Hepatocyte (in vitro differentiated cells): ENCODE measurements around the gene TNRC6A. TPM values are rescaled to one million over a fixed set of nuclear protein-coding genes. Genes with fewer than 3 reads are reported as not detected.
A peak's percentile ranks its signal among the peaks of the same experiment; 100 is the strongest.

ENCODE experiments used
- DNase-seq: peaks from one replicate; pipeline ENCODE4 v3.0.0-alpha.2; 2016; ENCODE audit warnings: low spot score
- H2AFZ ChIP-seq: fragments of 200-600 bp; sonication (generic); 2 replicates; pipeline ENCODE4 v1.6.0; 2016; ENCODE audit warnings: antibody characterized with exemption, mild to moderate bottlenecking
- H3K27ac ChIP-seq: fragments of 200-600 bp; sonication (generic); 2 replicates; pipeline ENCODE4 v1.5.1; 2016; ENCODE audit warnings: mild to moderate bottlenecking
- H3K27me3 ChIP-seq: fragments of 200-600 bp; sonication (generic); 2 replicates; pipeline ENCODE4 v1.6.1; 2016
- H3K36me3 ChIP-seq: fragments of 200-600 bp; sonication (generic); replicated peaks from 2 replicates; pipeline ENCODE4 v1.5.1; 2016; ENCODE audit warnings: low read depth; ENCODE audit not compliant: insufficient read depth
- H3K4me1 ChIP-seq: fragments of 200-600 bp; sonication (generic); 2 replicates; pipeline ENCODE4 v1.5.1; 2016; ENCODE audit warnings: mild to moderate bottlenecking, moderate library complexity; ENCODE audit not compliant: insufficient read depth
- H3K4me2 ChIP-seq: fragments of 200-600 bp; sonication (generic); 2 replicates; pipeline ENCODE4 v1.6.0; 2016
- H3K4me3 ChIP-seq: fragments of 200-600 bp; sonication (generic); 2 replicates; pipeline ENCODE4 v1.5.1; 2016; ENCODE audit warnings: mild to moderate bottlenecking
- H3K79me2 ChIP-seq: fragments of 200-600 bp; sonication (generic); 2 replicates; pipeline ENCODE4 v1.6.0; 2017; ENCODE audit warnings: mild to moderate bottlenecking
- H3K9me2 ChIP-seq: fragments of 200-600 bp; sonication (generic); replicated peaks from 2 replicates; pipeline ENCODE4 v1.6.0; 2017; ENCODE audit warnings: mild to moderate bottlenecking; ENCODE audit not compliant: insufficient read depth
- H3K9me3 ChIP-seq: fragments of 200-600 bp; sonication (generic); 2 replicates; pipeline ENCODE4 v1.5.1; 2016; ENCODE audit warnings: low read depth, mild to moderate bottlenecking
- H4K20me1 ChIP-seq: fragments of 200-600 bp; sonication (generic); 2 replicates; pipeline ENCODE4 v1.6.0; 2016; ENCODE audit warnings: mild to moderate bottlenecking; ENCODE audit not compliant: insufficient read depth, poor library complexity, severe bottlenecking
- EZH2 ChIP-seq: fragments of 200-600 bp; sonication (generic); IDR thresholded peaks from 2 replicates; pipeline ENCODE4 v1.6.1; 2016; ENCODE audit warnings: antibody characterized with exemption, mild to moderate bottlenecking, borderline replicate concordance
- EZH2phosphoT487 ChIP-seq: fragments of 200-600 bp; sonication (generic); IDR thresholded peaks from one replicate; pipeline ENCODE4 v1.6.1; 2018; ENCODE audit warnings: antibody characterized with exemption, mild to moderate bottlenecking, low read depth, moderate library complexity; ENCODE audit not compliant: unreplicated experiment, severe bottlenecking
- WGBS: methylation state at CpG from one replicate; pipeline ENCODE4 v1.1.6; 2016; ENCODE audit warnings: low lambda C conversion rate; ENCODE audit errors: missing lambda C conversion rate; 5-methylcytosine and 5-hydroxymethylcytosine counted together
- polyA plus RNA-seq: library from polyadenylated mRNA; unstranded; fragments of >200 nt; fragmentation: Nextera tagmentation; extraction: Ambion mirVana; gene quantifications from 2 replicates; pipeline ENCODE4 v1.2.1, GENCODE V29; 2016
- total RNA-seq: library from RNA; depleted of rRNA; stranded (reverse); fragments of >200 nt; gene quantifications from 2 replicates; pipeline ENCODE4 v1.2.3, GENCODE V29; 2014
- TF ChIP-seq, protein P1 (sequence below): fragments of 200-600 bp; sonication (generic); IDR thresholded peaks from 2 replicates; pipeline ENCODE4 v1.5.1; 2016; ENCODE audit warnings: antibody characterized with exemption, mild to moderate bottlenecking; ENCODE audit not compliant: poor library complexity

TNRC6A gene
- total and polyA plus RNA-seq, 2 experiments from 2014 or later, result 17.1 to 52.8 TPM

DNA sequence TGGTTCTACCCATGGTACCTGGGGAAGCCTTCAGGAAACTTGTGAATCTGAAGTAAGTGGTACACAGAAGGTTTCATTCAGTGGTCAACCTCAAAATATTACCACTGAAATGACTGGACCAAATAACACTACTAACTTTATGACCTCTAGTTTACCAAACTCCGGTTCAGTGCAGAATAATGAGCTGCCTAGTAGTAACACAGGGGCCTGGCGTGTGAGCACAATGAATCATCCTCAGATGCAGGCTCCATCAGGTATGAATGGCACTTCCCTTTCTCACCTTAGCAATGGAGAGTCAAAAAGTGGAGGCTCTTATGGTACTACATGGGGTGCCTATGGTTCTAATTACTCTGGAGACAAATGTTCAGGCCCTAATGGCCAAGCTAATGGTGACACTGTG lies 60.4 kb downstream of the TNRC6A start:
- Histone ChIP-seq H3K27ac (no peak overlapping the region), H3K36me3 (peaks cover 13% of the 10 kb centered on the region)

DNA sequence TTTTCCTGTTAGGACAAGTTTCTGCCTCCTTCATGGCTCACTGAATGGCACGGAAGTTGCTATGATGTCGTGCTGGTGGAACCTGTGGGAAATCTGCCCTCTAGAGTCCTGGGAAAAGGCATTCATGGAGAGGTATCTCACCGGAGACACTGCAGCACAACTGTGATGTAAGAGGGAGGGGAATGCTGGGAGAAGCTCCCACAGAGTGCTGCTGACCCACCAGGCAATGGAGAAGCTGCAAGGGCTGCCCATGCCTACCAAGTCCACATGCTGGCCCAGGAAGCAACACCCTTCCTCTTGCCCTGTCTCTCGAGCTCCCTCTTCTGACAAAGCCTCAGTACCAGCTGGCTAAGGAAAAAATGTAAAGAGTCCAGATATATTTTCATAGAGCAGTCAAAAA lies 71.1 kb downstream of the TNRC6A start:
- Histone ChIP-seq H3K4me2 (no peak overlapping the region), H3K27ac (no peak overlapping the region), H4K20me1 (no peaks in the 10 kb centered on the region), H3K4me3 (no peak overlapping the region), H3K36me3 (peaks cover 7% of the 10 kb centered on the region), H3K79me2 (no peaks in the 10 kb centered on the region), H2AFZ (no peak overlapping the region), H3K27me3 (no peaks in the 10 kb centered on the region), H3K4me1 (peaks cover 3% of the 10 kb centered on the region), H3K9me3 (no peaks in the 10 kb centered on the region), H3K9me2 (no peaks in the 10 kb centered on the region)
- DNase-seq, result no peak
- WGBS, result 71% methylated on average over 4 of the region's 4 CpGs
- TF ChIP-seq, protein P1, sequence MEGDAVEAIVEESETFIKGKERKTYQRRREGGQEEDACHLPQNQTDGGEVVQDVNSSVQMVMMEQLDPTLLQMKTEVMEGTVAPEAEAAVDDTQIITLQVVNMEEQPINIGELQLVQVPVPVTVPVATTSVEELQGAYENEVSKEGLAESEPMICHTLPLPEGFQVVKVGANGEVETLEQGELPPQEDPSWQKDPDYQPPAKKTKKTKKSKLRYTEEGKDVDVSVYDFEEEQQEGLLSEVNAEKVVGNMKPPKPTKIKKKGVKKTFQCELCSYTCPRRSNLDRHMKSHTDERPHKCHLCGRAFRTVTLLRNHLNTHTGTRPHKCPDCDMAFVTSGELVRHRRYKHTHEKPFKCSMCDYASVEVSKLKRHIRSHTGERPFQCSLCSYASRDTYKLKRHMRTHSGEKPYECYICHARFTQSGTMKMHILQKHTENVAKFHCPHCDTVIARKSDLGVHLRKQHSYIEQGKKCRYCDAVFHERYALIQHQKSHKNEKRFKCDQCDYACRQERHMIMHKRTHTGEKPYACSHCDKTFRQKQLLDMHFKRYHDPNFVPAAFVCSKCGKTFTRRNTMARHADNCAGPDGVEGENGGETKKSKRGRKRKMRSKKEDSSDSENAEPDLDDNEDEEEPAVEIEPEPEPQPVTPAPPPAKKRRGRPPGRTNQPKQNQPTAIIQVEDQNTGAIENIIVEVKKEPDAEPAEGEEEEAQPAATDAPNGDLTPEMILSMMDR, result peak; percentile 4
- TF ChIP-seq EZH2phosphoT487 (no peak), EZH2 (no peak)

More for the DNA sequence above, 60.4 kb downstream of the TNRC6A start:
- Histone ChIP-seq H3K9me2 (no peaks in the 10 kb centered on the region), H3K79me2 (peaks cover 28% of the 10 kb centered on the region), H3K4me3 (no peak overlapping the region), H3K4me2 (no peak overlapping the region), H3K4me1 (no peaks in the 10 kb centered on the region), H4K20me1 (peaks cover 15% of the 10 kb centered on the region), H2AFZ (no peak overlapping the region), H3K27me3 (no peaks in the 10 kb centered on the region), H3K9me3 (no peaks in the 10 kb centered on the region)
- 96% methylated on average over 2 of the region's 2 CpGs for WGBS
- TF ChIP-seq EZH2 (no peak), EZH2phosphoT487 (no peak)
- TF ChIP-seq, protein P1, result no peak
- no peak for DNase-seq

DNA sequence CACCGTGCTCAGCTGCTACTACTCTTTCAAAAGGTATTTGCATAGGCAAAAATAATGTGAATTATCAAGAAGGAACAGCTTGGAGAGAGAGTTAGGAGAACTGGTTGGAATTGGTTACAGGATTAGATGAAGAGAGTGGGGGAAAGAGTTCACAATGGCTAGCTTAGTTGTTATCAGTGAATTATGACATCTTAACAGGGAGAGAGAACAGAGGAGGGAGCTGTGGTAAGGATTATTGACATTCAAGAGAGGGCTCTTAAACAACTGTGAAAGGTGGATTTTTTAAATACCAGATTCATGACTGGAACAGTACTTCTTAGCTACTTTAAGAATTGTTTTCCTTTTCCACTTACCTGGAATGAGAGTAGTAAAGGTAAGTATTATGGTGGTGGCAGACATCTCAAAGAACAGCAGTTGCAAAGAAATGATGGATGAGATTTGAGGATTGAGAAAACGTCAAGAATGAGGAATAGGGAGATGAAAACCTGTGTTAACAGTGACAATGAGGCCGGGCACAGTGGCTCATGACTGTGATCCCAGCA lies 72.4 kb downstream of the TNRC6A start:
- Histone ChIP-seq H3K79me2 (no peaks in the 10 kb centered on the region), H4K20me1 (no peaks in the 10 kb centered on the region), H3K36me3 (peaks cover 7% of the 10 kb centered on the region)

More for the DNA sequence above, 72.4 kb downstream of the TNRC6A start:
- TF ChIP-seq EZH2 (no peak), EZH2phosphoT487 (no peak)
- TF ChIP-seq, protein P1, result no peak
- H3K4me1 ChIP-seq, result peaks cover 3% of the 10 kb centered on the region
- no peak overlapping the region for H3K27ac ChIP-seq
- H3K4me2 ChIP-seq, result no peak overlapping the region
- no peak for DNase-seq
- WGBS, result 79% methylated on average over 3 of the region's 3 CpGs
- H3K27me3 ChIP-seq, result no peaks in the 10 kb centered on the region
- H3K9me3 ChIP-seq, result no peaks in the 10 kb centered on the region
- H3K4me3 ChIP-seq, result no peak overlapping the region
- no peak overlapping the region for H2AFZ ChIP-seq
- no peaks in the 10 kb centered on the region for H3K9me2 ChIP-seq
